Measurements from ENCODE around the gene PFN2.
A peak's percentile ranks its signal among the peaks of the same experiment; 100 is the strongest.
"Not testable (repeated sequence)": the region's sequence is repeated elsewhere in the genome, so short reads cannot be mapped to it uniquely, and the experiment has no call there.

PFN2 gene

DNA sequence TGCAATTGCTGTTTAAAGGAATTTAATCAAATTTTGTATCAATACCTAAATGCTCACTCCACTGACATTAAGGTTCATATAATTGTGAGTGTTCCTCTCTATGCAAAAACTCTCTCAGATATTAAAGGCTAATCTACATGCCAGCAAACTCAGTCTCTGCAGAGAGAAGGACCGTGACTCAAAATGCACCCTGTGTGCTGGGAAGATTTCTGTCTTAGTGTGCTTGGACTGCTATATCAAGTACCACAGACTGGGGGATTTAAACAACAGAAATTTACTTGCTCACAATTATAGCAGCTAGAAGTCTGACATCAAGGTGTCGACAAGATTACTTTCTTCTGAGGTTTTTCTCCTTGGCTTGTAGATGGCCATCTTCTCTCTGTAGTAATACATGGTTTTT lies 18.6 kb upstream of the PFN2 start:
- Histone ChIP-seq H3K36me3 (ENCODE audit: control insufficient read depth, insufficient read depth, low read length) (no peaks in the 10 kb centered on the region), H3K9me3 (ENCODE audit: control insufficient read depth, insufficient read depth, low read length) (no peaks in the 10 kb centered on the region), H3K27me3 (ENCODE audit: control insufficient read depth, insufficient read depth, low read length) (no peaks in the 10 kb centered on the region), H3K4me3 (ENCODE audit: low read depth, low read length) (no peak overlapping the region), H3K9ac (ENCODE audit: low read depth, low read length) (no peak overlapping the region), H3K4me1 (ENCODE audit: control insufficient read depth, insufficient read depth, low read length) (peaks cover 7% of the 10 kb centered on the region)

DNA sequence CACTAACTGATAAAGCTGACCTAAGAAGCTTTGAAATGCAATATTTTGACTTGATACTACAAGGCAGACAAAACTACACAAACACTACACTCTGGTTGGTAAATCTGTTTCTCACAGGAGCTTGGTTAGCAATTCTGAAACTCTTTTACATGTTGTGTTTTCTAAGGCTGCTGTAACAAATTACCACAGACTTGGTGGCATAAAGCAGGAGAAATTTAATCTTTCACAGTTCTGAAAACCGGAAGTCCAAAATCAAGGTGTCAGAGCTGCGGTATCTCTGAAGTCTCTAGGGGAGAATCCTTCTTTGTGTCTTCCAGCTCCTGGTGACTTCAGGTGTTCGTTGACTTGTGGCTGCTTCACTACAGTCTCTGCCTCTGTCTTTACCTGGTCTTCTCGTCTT lies 12.9 kb upstream of the PFN2 start:
- Histone ChIP-seq H3K9me3 (ENCODE audit: control insufficient read depth, insufficient read depth, low read length) (no peaks in the 10 kb centered on the region), H3K9ac (ENCODE audit: low read depth, low read length) (no peak overlapping the region), H3K36me3 (ENCODE audit: control insufficient read depth, insufficient read depth, low read length) (no peaks in the 10 kb centered on the region), H3K4me3 (ENCODE audit: low read depth, low read length) (no peak overlapping the region), H3K27me3 (ENCODE audit: control insufficient read depth, insufficient read depth, low read length) (no peaks in the 10 kb centered on the region), H3K4me1 (ENCODE audit: control insufficient read depth, insufficient read depth, low read length) (no peaks in the 10 kb centered on the region)

- not testable (repeated sequence) for H3K4me3 ChIP-seq (ENCODE audit: low read depth, low read length); H3K4me1 ChIP-seq (ENCODE audit: control insufficient read depth, insufficient read depth, low read length); H3K9ac ChIP-seq (ENCODE audit: low read depth, low read length); H3K36me3 ChIP-seq (ENCODE audit: control insufficient read depth, insufficient read depth, low read length); H3K9me3 ChIP-seq (ENCODE audit: control insufficient read depth, insufficient read depth, low read length); H3K27me3 ChIP-seq (ENCODE audit: control insufficient read depth, insufficient read depth, low read length)
Measured at GRCh38 chr3:149983053-149983452, 12.4 kb upstream of the PFN2 start.

DNA sequence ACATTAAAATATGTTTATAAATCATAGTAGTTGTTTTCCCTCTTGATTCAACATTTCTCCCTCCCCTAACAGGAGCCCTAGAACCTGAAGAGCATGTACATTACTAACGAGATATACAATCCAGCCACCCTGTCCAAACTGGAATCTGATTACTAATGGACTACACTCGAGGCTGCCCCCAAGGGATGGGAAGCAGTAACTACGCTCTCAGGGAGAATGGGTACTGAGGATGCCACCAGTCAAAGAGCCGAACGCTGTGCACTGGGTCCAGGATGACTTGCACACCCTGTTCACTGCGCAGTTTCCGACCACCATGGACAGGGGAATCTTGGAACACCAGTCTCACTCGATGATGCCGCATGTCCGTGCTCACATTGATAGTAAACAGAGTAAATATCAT lies 11.3 kb upstream of the PFN2 start:
- H3K27me3 ChIP-seq (ENCODE audit: control insufficient read depth, insufficient read depth, low read length); H3K4me3 ChIP-seq (ENCODE audit: low read depth, low read length); H3K9ac ChIP-seq (ENCODE audit: low read depth, low read length); H3K4me1 ChIP-seq (ENCODE audit: control insufficient read depth, insufficient read depth, low read length); H3K9me3 ChIP-seq (ENCODE audit: control insufficient read depth, insufficient read depth, low read length); H3K36me3 ChIP-seq (ENCODE audit: control insufficient read depth, insufficient read depth, low read length): not testable (repeated sequence)

DNA sequence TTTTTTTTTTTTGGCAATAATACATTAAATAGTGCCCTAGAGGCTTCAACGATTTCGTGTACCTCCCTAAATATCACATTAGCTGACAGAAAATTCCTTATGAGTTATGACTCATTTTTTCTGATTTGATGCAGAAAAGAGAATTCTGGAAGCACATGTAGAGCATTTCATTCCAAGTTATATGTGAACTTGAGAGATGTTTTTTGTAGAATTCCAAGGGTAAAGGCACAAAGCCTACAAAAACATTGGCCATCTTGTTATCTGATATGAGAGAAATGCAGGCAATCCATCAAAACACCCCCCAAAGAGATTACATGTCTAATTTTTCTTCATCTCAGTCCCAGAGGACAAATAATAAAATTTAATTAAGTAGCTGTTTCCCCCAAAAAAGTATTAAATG lies 6.7 kb upstream of the PFN2 start:
- Histone ChIP-seq H3K9me3 (ENCODE audit: control insufficient read depth, insufficient read depth, low read length) (no peaks in the 10 kb centered on the region), H3K9ac (ENCODE audit: low read depth, low read length) (no peak overlapping the region), H3K4me1 (ENCODE audit: control insufficient read depth, insufficient read depth, low read length) (peaks cover 2% of the 10 kb centered on the region), H3K27me3 (ENCODE audit: control insufficient read depth, insufficient read depth, low read length) (no peaks in the 10 kb centered on the region), H3K4me3 (ENCODE audit: low read depth, low read length) (no peak overlapping the region), H3K36me3 (ENCODE audit: control insufficient read depth, insufficient read depth, low read length) (no peaks in the 10 kb centered on the region)

- H3K4me3 ChIP-seq (ENCODE audit: low read depth, low read length) = no peak overlapping the region
- H3K4me1 ChIP-seq (ENCODE audit: control insufficient read depth, insufficient read depth, low read length) = peaks cover 7% of the 10 kb centered on the region
- no peaks in the 10 kb centered on the region for H3K9me3 ChIP-seq (ENCODE audit: control insufficient read depth, insufficient read depth, low read length)
- H3K36me3 ChIP-seq (ENCODE audit: control insufficient read depth, insufficient read depth, low read length) = no peaks in the 10 kb centered on the region
- no peak overlapping the region for H3K9ac ChIP-seq (ENCODE audit: low read depth, low read length)
- H3K27me3 ChIP-seq (ENCODE audit: control insufficient read depth, insufficient read depth, low read length) = no peaks in the 10 kb centered on the region
Measured at GRCh38 chr3:149975919-149976318, 5.2 kb upstream of the PFN2 start.

DNA sequence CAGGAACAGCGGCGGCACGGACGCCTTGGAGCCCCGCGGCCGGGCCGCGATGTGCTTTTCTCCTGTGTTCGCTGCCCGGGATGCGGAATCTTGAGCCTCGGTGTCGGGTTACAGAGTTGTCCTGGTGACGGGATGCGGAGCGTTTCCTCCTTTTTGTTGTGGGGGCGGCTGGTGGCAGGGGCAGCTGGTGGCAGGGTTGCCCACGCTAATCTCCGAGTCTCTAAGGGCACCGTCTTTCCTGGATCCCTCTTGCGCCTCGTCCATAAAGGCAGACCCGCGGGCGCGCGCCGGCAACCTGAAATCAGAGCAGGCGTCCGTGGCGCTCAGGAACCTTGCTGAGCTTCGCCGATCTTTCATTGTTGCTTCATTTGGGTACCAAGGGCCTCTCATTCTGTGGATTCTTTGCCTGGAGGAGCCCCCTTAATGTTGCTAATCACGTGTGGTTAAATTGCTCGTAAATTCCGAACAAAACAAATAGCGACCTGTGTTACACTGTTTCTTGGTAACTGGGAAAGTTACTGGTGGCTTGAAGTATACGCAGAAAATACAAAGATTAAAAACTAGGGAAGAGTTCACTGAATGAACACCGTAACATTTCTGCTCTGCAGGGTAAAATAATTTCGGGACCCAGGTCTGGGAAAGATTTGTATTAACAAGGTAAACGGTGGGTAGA lies 844 bp upstream of the PFN2 start:
- no peaks in the 10 kb centered on the region for H3K27me3 ChIP-seq (ENCODE audit: control insufficient read depth, insufficient read depth, low read length)
- H3K36me3 ChIP-seq (ENCODE audit: control insufficient read depth, insufficient read depth, low read length) = peaks cover 4% of the 10 kb centered on the region
- H3K4me3 ChIP-seq (ENCODE audit: low read depth, low read length) = peak overlapping the region; percentile 63
- peak overlapping the region; percentile 41 for H3K9ac ChIP-seq (ENCODE audit: low read depth, low read length)
- no peaks in the 10 kb centered on the region for H3K9me3 ChIP-seq (ENCODE audit: control insufficient read depth, insufficient read depth, low read length)
- H3K4me1 ChIP-seq (ENCODE audit: control insufficient read depth, insufficient read depth, low read length) = peaks cover 23% of the 10 kb centered on the region

GRCh38 chr3:149969940-149970715 lies 567 bp downstream of the PFN2 start:
- peak overlapping the region; percentile 86 for H3K4me3 ChIP-seq (ENCODE audit: low read depth, low read length)
- no peaks in the 10 kb centered on the region for H3K27me3 ChIP-seq (ENCODE audit: control insufficient read depth, insufficient read depth, low read length)
- peak overlapping the region; percentile 92 for H3K9ac ChIP-seq (ENCODE audit: low read depth, low read length)
- H3K36me3 ChIP-seq (ENCODE audit: control insufficient read depth, insufficient read depth, low read length) = peaks cover 8% of the 10 kb centered on the region
- no peaks in the 10 kb centered on the region for H3K9me3 ChIP-seq (ENCODE audit: control insufficient read depth, insufficient read depth, low read length)
- peaks cover 27% of the 10 kb centered on the region for H3K4me1 ChIP-seq (ENCODE audit: control insufficient read depth, insufficient read depth, low read length)

- no peaks in the 10 kb centered on the region for H3K27me3 ChIP-seq (ENCODE audit: control insufficient read depth, insufficient read depth, low read length)
- peak overlapping the region; percentile 92 for H3K9ac ChIP-seq (ENCODE audit: low read depth, low read length)
- H3K9me3 ChIP-seq (ENCODE audit: control insufficient read depth, insufficient read depth, low read length) = no peaks in the 10 kb centered on the region
- H3K36me3 ChIP-seq (ENCODE audit: control insufficient read depth, insufficient read depth, low read length) = peaks cover 9% of the 10 kb centered on the region
- peak overlapping the region; percentile 86 for H3K4me3 ChIP-seq (ENCODE audit: low read depth, low read length)
- H3K4me1 ChIP-seq (ENCODE audit: control insufficient read depth, insufficient read depth, low read length) = peaks cover 27% of the 10 kb centered on the region
Measured at GRCh38 chr3:149969110-149969939, 1.4 kb downstream of the PFN2 start.

- peaks cover 27% of the 10 kb centered on the region for H3K4me1 ChIP-seq (ENCODE audit: control insufficient read depth, insufficient read depth, low read length)
- no peaks in the 10 kb centered on the region for H3K27me3 ChIP-seq (ENCODE audit: control insufficient read depth, insufficient read depth, low read length)
- H3K4me3 ChIP-seq (ENCODE audit: low read depth, low read length) = peak overlapping the region; percentile 86
- H3K9me3 ChIP-seq (ENCODE audit: control insufficient read depth, insufficient read depth, low read length) = no peaks in the 10 kb centered on the region
- H3K9ac ChIP-seq (ENCODE audit: low read depth, low read length) = no peak overlapping the region
- H3K36me3 ChIP-seq (ENCODE audit: control insufficient read depth, insufficient read depth, low read length) = peaks cover 9% of the 10 kb centered on the region
Measured at GRCh38 chr3:149968216-149968615, 2.5 kb downstream of the PFN2 start.

DNA sequence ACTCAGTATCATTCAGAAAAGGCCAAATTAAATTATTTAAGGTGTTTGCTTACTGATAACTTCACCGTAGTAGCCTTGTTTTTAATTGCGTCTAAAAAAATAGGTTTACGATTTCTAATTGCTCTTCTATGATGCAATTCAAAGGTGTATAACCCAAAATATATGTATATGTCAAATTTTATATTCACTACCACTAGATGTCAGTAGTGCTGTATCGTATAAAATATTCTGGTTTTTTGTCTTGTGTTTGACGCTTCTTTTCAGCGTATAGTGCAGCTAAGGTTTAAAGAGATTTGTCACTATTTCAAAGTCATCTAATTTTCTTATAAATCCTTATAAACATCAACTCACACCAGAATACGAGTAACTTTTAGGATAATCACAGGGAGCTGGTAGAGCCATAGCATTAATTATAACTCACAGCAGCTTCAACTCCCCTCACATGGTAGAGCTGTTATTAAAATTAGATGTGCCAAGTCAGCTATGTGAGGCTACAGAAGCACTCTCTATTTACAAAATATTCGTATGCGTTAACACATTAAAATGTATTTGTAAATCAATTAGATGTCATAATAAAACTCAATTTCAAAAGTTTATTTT lies 3.5 kb downstream of the PFN2 start:
- no peak overlapping the region for H3K9ac ChIP-seq (ENCODE audit: low read depth, low read length)

More for the DNA sequence above, 3.5 kb downstream of the PFN2 start:
- H3K36me3 ChIP-seq (ENCODE audit: control insufficient read depth, insufficient read depth, low read length) = peaks cover 9% of the 10 kb centered on the region
- H3K4me1 ChIP-seq (ENCODE audit: control insufficient read depth, insufficient read depth, low read length) = peaks cover 22% of the 10 kb centered on the region
- peak overlapping the region; percentile 86 for H3K4me3 ChIP-seq (ENCODE audit: low read depth, low read length)
- no peaks in the 10 kb centered on the region for H3K9me3 ChIP-seq (ENCODE audit: control insufficient read depth, insufficient read depth, low read length)
- no peaks in the 10 kb centered on the region for H3K27me3 ChIP-seq (ENCODE audit: control insufficient read depth, insufficient read depth, low read length)
